H1 (cell line): ENCODE results near the gene PCDH9. TPM values are rescaled to one million over a fixed set of nuclear protein-coding genes. Genes with fewer than 3 reads are reported as not detected.

ENCODE experiments used
- CTCF ChIA-PET: fragments of 300-600 bp; sonication (Branson Sonifier 250); formaldehyde crosslinking; loops from one replicate; lab custom pipeline; 2021; ENCODE audit not compliant: partially characterized antibody; lab: Charles Lee
- POLR2A ChIA-PET: fragments of 300-600 bp; sonication (Branson Sonifier 250); formaldehyde crosslinking; loops from one replicate; lab custom pipeline; 2021; ENCODE audit warnings: inconsistent platforms; ENCODE audit not compliant: partially characterized antibody; lab: Charles Lee
- DNase-seq, 2 experiments: peaks; one replicate each; pipeline versions ENCODE4 v3.0.0 to v3.0.0-alpha.2; 2010 to 2022; ENCODE audit warnings: low spot score in 2 of 2, low read depth in 1 of 2, mixed read lengths in 1 of 2
- FAIRE-seq: peaks from 2 replicates; lab custom pipeline; 2011; peaks lifted over from hg19 to GRCh38; lab: Jason Lieb, UNC
- H2AFZ ChIP-seq: 2 replicates; pipeline ENCODE4 v1.8.1; 2012; ENCODE audit warnings: low read length, inconsistent platforms
- H2AK5ac ChIP-seq: 2 replicates; pipeline ENCODE4 v1.6.1; 2013; ENCODE audit warnings: low read depth, low read length
- H2BK120ac ChIP-seq: replicated peaks from 2 replicates; pipeline ENCODE3; 2013; ENCODE audit warnings: low read depth, low read length, inconsistent platforms
- H2BK12ac ChIP-seq: 2 replicates; pipeline ENCODE4 v1.6.1; 2013; ENCODE audit warnings: low read depth, low read length
- H2BK15ac ChIP-seq: 2 replicates; pipeline ENCODE4 v1.6.1; 2013; ENCODE audit warnings: low read length
- H2BK20ac ChIP-seq: 2 replicates; pipeline ENCODE4 v1.6.1; 2013; ENCODE audit warnings: low read length
- H2BK5ac ChIP-seq: 2 replicates; pipeline ENCODE4 v1.6.1; 2013; ENCODE audit warnings: low read depth, low read length
- H3K14ac ChIP-seq: 2 replicates; pipeline ENCODE4 v1.6.1; 2013; ENCODE audit warnings: inconsistent platforms; ENCODE audit not compliant: insufficient read length
- H3K18ac ChIP-seq: 2 replicates; pipeline ENCODE4 v1.6.1; 2013; ENCODE audit warnings: low read length; ENCODE audit errors: extremely low read depth
- H3K23ac ChIP-seq: 2 replicates; pipeline ENCODE4 v1.6.1; 2013; ENCODE audit warnings: inconsistent platforms; ENCODE audit not compliant: insufficient read length
- H3K23me2 ChIP-seq: 2 replicates; pipeline ENCODE4 v1.6.1; 2013; ENCODE audit warnings: low read depth, low read length
- H3K27ac ChIP-seq: 2 replicates; pipeline ENCODE4 v1.6.1; 2011; ENCODE audit warnings: low read depth, low read length, inconsistent platforms
- H3K27me3 ChIP-seq, 4 experiments: replicated peaks in 1 of 4; 1 replicate in 1 of 4; 2 replicates in 3 of 4; pipeline versions ENCODE4 v1.6.1 to v1.8.1; 2011 to 2013; ENCODE audit warnings: low read length in 3 of 4, mild to moderate bottlenecking in 3 of 4, inconsistent platforms in 2 of 4, mixed read lengths in 2 of 4, moderate library complexity in 1 of 4; ENCODE audit not compliant: control insufficient read depth in 3 of 4, insufficient read depth in 3 of 4; ENCODE audit errors: extremely low read depth in 1 of 4
- H3K36me3 ChIP-seq, 4 experiments: 2 replicates each; pipeline versions ENCODE4 v1.6.1 to v1.8.1; 2011 to 2013; ENCODE audit warnings: mild to moderate bottlenecking in 4 of 4, low read length in 3 of 4, moderate library complexity in 2 of 4, control low read depth in 1 of 4, inconsistent platforms in 1 of 4; ENCODE audit not compliant: insufficient read depth in 4 of 4, control insufficient read depth in 2 of 4
- H3K4ac ChIP-seq: replicated peaks from 2 replicates; pipeline ENCODE3; 2013; ENCODE audit warnings: low read length, low read depth, mixed read lengths, inconsistent platforms; ENCODE audit not compliant: insufficient read length
- H3K4me1 ChIP-seq, 4 experiments: replicated peaks in 1 of 4; 1 replicate in 1 of 4; 2 replicates in 3 of 4; pipeline versions ENCODE4 v1.6.1 to v1.8.1; 2011 to 2013; ENCODE audit warnings: low read length in 3 of 4, inconsistent platforms in 2 of 4, mixed read lengths in 1 of 4; ENCODE audit not compliant: insufficient read depth in 4 of 4, control insufficient read depth in 3 of 4
- H3K4me2 ChIP-seq, 2 experiments: 2 replicates each; pipeline versions ENCODE4 v1.6.1 to v1.8.1; 2011 to 2013; ENCODE audit warnings: low read depth in 2 of 2, low read length in 2 of 2, control low read depth in 1 of 2, inconsistent platforms in 1 of 2, mild to moderate bottlenecking in 1 of 2; ENCODE audit not compliant: insufficient read depth in 1 of 2
- H3K4me3 ChIP-seq, 4 experiments: fragments of 200-600, 300-600 bp in 1 of 4; sonication (generic), shearing (Covaris generic), sonication (Bioruptor Twin) in 1 of 4; 2 replicates each; pipeline versions ENCODE4 v1.5.1 to v1.8.1; 2011 to 2016; ENCODE audit warnings: low read length in 4 of 4, low read depth in 3 of 4, control low read depth in 2 of 4, inconsistent platforms in 2 of 4, mild to moderate bottlenecking in 2 of 4, mixed read lengths in 1 of 4, moderate library complexity in 1 of 4; ENCODE audit not compliant: insufficient read depth in 2 of 4; ENCODE audit errors: extremely low read depth in 1 of 4
- H3K56ac ChIP-seq: replicated peaks from 2 replicates; pipeline ENCODE3; 2013; ENCODE audit warnings: low read depth, mild to moderate bottlenecking, mixed read lengths, low read length, inconsistent platforms; ENCODE audit not compliant: insufficient read length
- H3K79me1 ChIP-seq: 2 replicates; pipeline ENCODE4 v1.6.1; 2013; ENCODE audit warnings: low read depth, low read length, control low read depth
- H3K79me2 ChIP-seq, 2 experiments: 2 replicates each; pipeline versions ENCODE4 v1.6.1 to v1.8.1; 2012 to 2013; ENCODE audit warnings: low read length in 2 of 2, mild to moderate bottlenecking in 2 of 2, inconsistent platforms in 1 of 2; ENCODE audit not compliant: insufficient read depth in 2 of 2, control insufficient read depth in 1 of 2
- H3K9ac ChIP-seq, 4 experiments: replicated peaks in 1 of 4; 1 replicate in 1 of 4; 2 replicates in 3 of 4; pipeline versions ENCODE4 v1.6.1 to v1.8.1; 2011 to 2013; ENCODE audit warnings: low read depth in 3 of 4, low read length in 3 of 4, control low read depth in 2 of 4, mild to moderate bottlenecking in 2 of 4, moderate library complexity in 2 of 4, inconsistent platforms in 1 of 4; ENCODE audit errors: extremely low read depth in 1 of 4
- H3K9me3 ChIP-seq, 2 experiments: 2 replicates each; pipeline versions ENCODE4 v1.6.1 to v1.8.1; 2012 to 2013; ENCODE audit warnings: mild to moderate bottlenecking in 2 of 2, moderate library complexity in 2 of 2, control low read depth in 1 of 2, inconsistent platforms in 1 of 2, low read depth in 1 of 2, low read length in 1 of 2, mixed read lengths in 1 of 2; ENCODE audit not compliant: insufficient read depth in 2 of 2
- H4K20me1 ChIP-seq, 2 experiments: replicated peaks in 1 of 2; 2 replicates each; pipeline versions ENCODE3 to v1.8.1; 2011 to 2013; ENCODE audit warnings: inconsistent platforms in 2 of 2, low read length in 2 of 2, mild to moderate bottlenecking in 1 of 2; ENCODE audit not compliant: insufficient read depth in 2 of 2, control insufficient read depth in 1 of 2
- H4K5ac ChIP-seq: 2 replicates; pipeline ENCODE4 v1.6.1; 2013; ENCODE audit warnings: low read length, low read depth, mixed read lengths, inconsistent platforms; ENCODE audit not compliant: insufficient read length
- H4K8ac ChIP-seq: 2 replicates; pipeline ENCODE4 v1.8.0; 2013; ENCODE audit warnings: mild to moderate bottlenecking, moderate library complexity, low read length, inconsistent platforms; ENCODE audit not compliant: insufficient read depth; ENCODE audit errors: extremely low read depth
- H4K91ac ChIP-seq: replicated peaks from 2 replicates; pipeline ENCODE3; 2013; ENCODE audit warnings: low read length, mixed read lengths, inconsistent platforms; ENCODE audit not compliant: insufficient read length
- ASH2L ChIP-seq: fragments of 200-600, 300-600 bp; sonication (generic); IDR thresholded peaks from one replicate; pipeline ENCODE4 v1.7.1; 2017; ENCODE audit warnings: low read length
- CHD1 ChIP-seq: IDR thresholded peaks from 2 replicates; pipeline ENCODE4 v1.6.1; 2012; ENCODE audit warnings: low read depth, low read length, improper control_type of control experiment
- EGR1 ChIP-seq: IDR thresholded peaks from 2 replicates; pipeline ENCODE4 v1.6.1; 2011; ENCODE audit warnings: low read depth, low read length, borderline replicate concordance
- MAX ChIP-seq: IDR thresholded peaks from 2 replicates; pipeline ENCODE4 v1.6.1; 2012; ENCODE audit warnings: inconsistent platforms
- POLR2A ChIP-seq, 2 experiments: IDR thresholded peaks; 1 replicate in 1 of 2; 2 replicates in 1 of 2; pipeline ENCODE4 v1.6.1; 2011; ENCODE audit warnings: low read depth in 2 of 2, low read length in 2 of 2, mild to moderate bottlenecking in 2 of 2; ENCODE audit errors: control extremely low read depth in 1 of 2
- RBBP5 ChIP-seq: IDR thresholded peaks from 2 replicates; pipeline ENCODE4 v1.7.1; 2012; ENCODE audit warnings: low read depth, mild to moderate bottlenecking, inconsistent platforms, low read length, moderate library complexity, borderline replicate concordance
- SP2 ChIP-seq: IDR thresholded peaks from 2 replicates; pipeline ENCODE4 v1.6.1; 2012; ENCODE audit warnings: mild to moderate bottlenecking, low read length, inconsistent platforms
- SP4 ChIP-seq: IDR thresholded peaks from 2 replicates; pipeline ENCODE4 v1.6.1; 2012; ENCODE audit warnings: low read length, inconsistent platforms
- TAF1 ChIP-seq: IDR thresholded peaks from 2 replicates; pipeline ENCODE4 v1.6.1; 2011; ENCODE audit warnings: mild to moderate bottlenecking, low read depth, low read length
- TAF7 ChIP-seq: optimal IDR thresholded peaks from 2 replicates; pipeline ENCODE3; 2011; ENCODE audit warnings: low read depth, mild to moderate bottlenecking, inconsistent platforms, low read length, moderate library complexity, borderline replicate concordance
- TBP ChIP-seq: IDR thresholded peaks from 2 replicates; pipeline ENCODE4 v1.6.1; 2011; ENCODE audit warnings: low read depth, low read length, improper control_type of control experiment
- USF2 ChIP-seq: IDR thresholded peaks from 2 replicates; pipeline ENCODE4 v1.6.1; 2011; ENCODE audit warnings: low read length, improper control_type of control experiment
- ZNF274 ChIP-seq: IDR thresholded peaks from 2 replicates; pipeline ENCODE4 v1.7.0; 2012; ENCODE audit warnings: low read length, borderline replicate concordance; ENCODE audit errors: extremely low read depth
- WGBS, 2 experiments: shearing (Covaris generic) in 1 of 2; methylation state at CpG; one replicate each; pipeline versions ENCODE4 v1.1.6 to v1.1.7; 2013 to 2015; ENCODE audit warnings: low lambda C conversion rate in 2 of 2, mixed read lengths in 2 of 2, inconsistent platforms in 1 of 2, low coverage in 1 of 2, missing lambda C conversion rate in 1 of 2; ENCODE audit not compliant: insufficient replicate concordance in 2 of 2, insufficient coverage in 1 of 2, insufficient read length in 1 of 2; ENCODE audit errors: extremely low coverage in 1 of 2, missing lambda C conversion rate in 1 of 2; 5-methylcytosine and 5-hydroxymethylcytosine counted together
- polyA plus RNA-seq, 7 experiments: library from polyadenylated mRNA; depleted of rRNA in 3 of 7; stranded (reverse) in 5 of 7; unstranded in 2 of 7; fragments of >200 nt in 5 of 7; fragments of 200-250 nt in 2 of 7; gene quantifications; 1 replicate in 5 of 7; 2 replicates in 1 of 7; 4 replicates in 1 of 7; pipeline versions ENCODE4 v1.2.1 to v1.2.3, GENCODE V29; 2011 to 2013; ENCODE audit warnings: missing spikeins in 2 of 7, mixed read lengths in 2 of 7
- total RNA-seq: library from RNA; stranded (reverse); fragmentation: NEBNext Ultra II Directional; extraction: Animal tissue kit (Norgen Biotek cat#: 25700); gene quantifications from 2 replicates; pipeline ENCODE4 v1.2.1, GENCODE V29; 2021
- TF ChIP-seq, protein P1 (sequence below): IDR thresholded peaks from 2 replicates; pipeline ENCODE4 v1.6.1; 2012; ENCODE audit warnings: inconsistent platforms

PCDH9 gene
- total and polyA plus RNA-seq, 2 of the 8 experiments (the other 6 are each of a cell fraction or from before 2014, with no cell fraction given): 0.12 to 0.60 TPM

DNA sequence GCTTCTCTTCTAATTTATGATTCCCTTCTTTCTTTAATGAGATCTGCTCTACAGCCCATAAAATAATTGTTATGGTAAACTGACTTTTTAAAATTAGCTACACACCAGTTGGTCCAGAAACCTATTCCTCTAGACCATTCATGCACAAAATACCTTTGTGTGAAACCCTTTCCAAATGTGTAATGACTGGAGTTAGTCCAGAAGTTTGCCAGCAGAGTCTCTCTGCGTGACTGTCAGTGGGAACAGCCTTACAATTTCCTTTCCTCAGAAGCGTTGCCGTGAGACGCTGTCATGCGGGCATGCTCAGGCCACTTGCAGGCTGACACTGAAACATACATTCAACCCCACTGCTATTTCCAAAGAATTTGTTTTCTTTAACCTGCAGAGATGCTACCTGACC is 965.2 kb downstream of the PCDH9 start:
- Histone ChIP-seq H3K4me3 (no peak overlapping the region), H3K9ac (no peak overlapping the region), H3K4me1 (no peaks in the 10 kb centered on the region), H3K23ac (no peak overlapping the region), H3K27ac (no peak overlapping the region), H2BK20ac (no peak overlapping the region), H3K23me2 (no peaks in the 10 kb centered on the region), H2BK120ac (no peak overlapping the region), H3K9me3 (peaks cover 5 to 6% of the 10 kb centered on the region in 2 experiments; a peak in 2 of 4 replicates), H2BK12ac (no peak overlapping the region), H3K14ac (no peak overlapping the region), H4K8ac (no peak overlapping the region), H3K27me3 (no peaks in the 10 kb centered on the region), H3K4ac (no peak overlapping the region), H3K79me2 (no peaks in the 10 kb centered on the region), H2BK15ac (no peak overlapping the region), H3K36me3 (no peaks in the 10 kb centered on the region), H2AK5ac (no peak overlapping the region), H2BK5ac (no peak overlapping the region), H3K4me2 (no peak overlapping the region), H4K91ac (no peak overlapping the region), H2AFZ (no peak overlapping the region; the same call in 1 of the 2 replicates), H3K18ac (no peak overlapping the region), H3K56ac (no peak overlapping the region), H3K79me1 (no peaks in the 10 kb centered on the region), H4K5ac (no peak overlapping the region), H4K20me1 (no peaks in the 10 kb centered on the region)
- FAIRE-seq (no peak), DNase-seq (no peak)
- CTCF ChIA-PET: interaction anchor here (1.0 to 1.3 kb wide), 6 partner anchors 28 to 501 kb away, joined by 3 to 6 read pairs (median 4); no protein-coding TSS in a partner anchor
- POLR2A ChIA-PET: no interaction called here
- 86% methylated on average over 5 of the region's 5 CpGs; no CpG with 5 or more reads in 1 of the 2 experiments for WGBS, 2 experiments
- TF ChIP-seq, protein P1, sequence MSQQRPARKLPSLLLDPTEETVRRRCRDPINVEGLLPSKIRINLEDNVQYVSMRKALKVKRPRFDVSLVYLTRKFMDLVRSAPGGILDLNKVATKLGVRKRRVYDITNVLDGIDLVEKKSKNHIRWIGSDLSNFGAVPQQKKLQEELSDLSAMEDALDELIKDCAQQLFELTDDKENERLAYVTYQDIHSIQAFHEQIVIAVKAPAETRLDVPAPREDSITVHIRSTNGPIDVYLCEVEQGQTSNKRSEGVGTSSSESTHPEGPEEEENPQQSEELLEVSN: no peak
- TF ChIP-seq MAX: no peak
- no peak for TF ChIP-seq TAF7
- no peak for TF ChIP-seq SP2
- no peak for TF ChIP-seq ASH2L
- no peak for TF ChIP-seq TBP
- TF ChIP-seq SP4: no peak
- no peak for TF ChIP-seq CHD1
- TF ChIP-seq ZNF274: no peak
- TF ChIP-seq POLR2A (IDR thresholded peaks at IDR 0.05; ENCODE audit: control extremely low read depth in 1 of 2, low read depth in 2 of 2, low read length in 2 of 2): no peak
- no peak for TF ChIP-seq RBBP5
- no peak for TF ChIP-seq USF2
- TF ChIP-seq TAF1: no peak
- TF ChIP-seq EGR1: no peak
